ENCODE data around the gene ZNF354C.

The ZNF354C gene

DNA sequence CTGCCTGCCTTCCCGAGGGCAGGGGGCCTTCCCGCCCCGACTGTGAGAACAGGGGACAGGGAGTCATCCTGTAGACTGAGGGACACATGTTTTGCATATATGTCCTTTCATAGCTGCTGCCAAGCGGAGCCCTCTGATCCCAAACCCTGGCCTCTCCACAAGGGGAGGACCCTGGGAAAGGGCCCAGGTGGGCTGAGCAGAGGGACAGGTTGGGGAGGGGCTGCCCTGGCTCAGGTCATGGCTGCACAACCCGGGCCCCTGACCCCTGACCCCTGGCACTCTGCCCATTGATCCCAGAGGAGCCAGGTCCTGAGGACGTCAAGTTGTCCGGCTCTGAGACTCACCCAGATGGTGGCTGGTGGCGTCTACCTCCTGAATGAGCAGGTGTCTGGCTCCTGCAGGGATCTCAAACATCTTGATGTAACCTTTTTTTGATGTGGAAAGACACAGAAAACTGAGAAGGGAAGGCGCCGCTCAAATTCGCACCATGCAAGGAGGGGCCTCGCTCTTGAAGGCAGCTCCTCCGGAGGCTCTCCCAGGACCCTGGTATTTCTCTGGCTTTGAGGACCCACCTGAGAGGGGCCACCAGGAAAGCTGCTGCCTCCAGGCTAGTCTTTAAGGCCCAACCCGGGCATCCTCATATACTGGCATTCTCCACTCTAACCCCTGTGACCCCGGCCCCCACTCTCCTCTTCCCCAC, 71.9 kb downstream of the ZNF354C start:
- in situ Hi-C loops (cut with MboI; ENCODE audit: low sequenced_read_pairs, unreplicated experiment) = no loop called here
- TF ChIP-seq, protein P1, sequence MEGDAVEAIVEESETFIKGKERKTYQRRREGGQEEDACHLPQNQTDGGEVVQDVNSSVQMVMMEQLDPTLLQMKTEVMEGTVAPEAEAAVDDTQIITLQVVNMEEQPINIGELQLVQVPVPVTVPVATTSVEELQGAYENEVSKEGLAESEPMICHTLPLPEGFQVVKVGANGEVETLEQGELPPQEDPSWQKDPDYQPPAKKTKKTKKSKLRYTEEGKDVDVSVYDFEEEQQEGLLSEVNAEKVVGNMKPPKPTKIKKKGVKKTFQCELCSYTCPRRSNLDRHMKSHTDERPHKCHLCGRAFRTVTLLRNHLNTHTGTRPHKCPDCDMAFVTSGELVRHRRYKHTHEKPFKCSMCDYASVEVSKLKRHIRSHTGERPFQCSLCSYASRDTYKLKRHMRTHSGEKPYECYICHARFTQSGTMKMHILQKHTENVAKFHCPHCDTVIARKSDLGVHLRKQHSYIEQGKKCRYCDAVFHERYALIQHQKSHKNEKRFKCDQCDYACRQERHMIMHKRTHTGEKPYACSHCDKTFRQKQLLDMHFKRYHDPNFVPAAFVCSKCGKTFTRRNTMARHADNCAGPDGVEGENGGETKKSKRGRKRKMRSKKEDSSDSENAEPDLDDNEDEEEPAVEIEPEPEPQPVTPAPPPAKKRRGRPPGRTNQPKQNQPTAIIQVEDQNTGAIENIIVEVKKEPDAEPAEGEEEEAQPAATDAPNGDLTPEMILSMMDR (IDR thresholded peaks at IDR 0.05; ENCODE audit: borderline replicate concordance, control extremely low read depth, extremely low read depth, insufficient read depth, missing control alignments) = no peak
- no peak for DNase-seq (ENCODE audit: low spot score)

DNA sequence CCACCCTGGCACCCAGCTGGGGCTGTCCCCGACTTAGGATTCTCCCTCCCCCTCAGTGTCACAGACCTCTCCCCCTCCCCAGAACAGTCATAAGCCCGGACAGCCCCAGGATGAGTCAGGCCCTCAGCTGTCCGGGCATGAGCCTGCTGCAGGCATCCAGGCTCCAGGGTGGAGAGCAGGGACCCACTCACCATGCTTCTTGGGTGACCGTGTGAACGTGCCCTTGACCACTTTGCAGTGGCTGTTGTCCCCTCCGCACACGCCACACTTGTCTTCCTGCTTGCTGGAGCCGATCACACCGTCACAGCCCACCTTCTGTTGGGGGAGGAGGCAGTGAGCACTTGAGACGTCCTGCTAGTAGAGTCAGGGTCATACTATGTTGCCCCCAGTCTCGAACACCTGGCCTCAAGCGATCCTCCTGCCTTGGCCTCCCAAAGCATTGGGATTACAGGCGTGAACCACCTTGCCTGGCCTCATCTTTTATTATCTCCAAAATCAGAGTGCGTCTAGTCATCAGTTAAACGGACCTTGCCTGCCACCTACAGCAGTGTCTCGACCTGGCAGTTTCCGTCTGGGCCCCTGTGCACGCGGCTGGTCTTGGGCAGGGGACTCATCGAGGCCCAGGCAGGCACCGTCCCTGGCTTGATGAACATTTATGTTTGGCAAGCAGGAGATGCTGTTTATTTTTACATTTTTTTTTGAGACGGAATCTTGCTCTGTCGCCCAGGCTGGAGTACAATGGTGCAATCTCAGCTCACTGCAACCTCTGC, 72.6 kb downstream of the ZNF354C start:
- DNase-seq (ENCODE audit: low spot score) = no peak
- in situ Hi-C loops (cut with MboI; ENCODE audit: low sequenced_read_pairs, unreplicated experiment) = no loop called here
- TF ChIP-seq, protein P1 (IDR thresholded peaks at IDR 0.05; ENCODE audit: borderline replicate concordance, control extremely low read depth, extremely low read depth, insufficient read depth, missing control alignments) = no peak

All from GM13976 (cell line).